Stimulated activated CD4-positive, alpha-beta T cell treated with anti-CD3 and anti-CD28 coated beads, Interleukin-1b, Interleukin-23, amount 100 ng/mL, for 48 hours (primary cell): Measurements from ENCODE around the gene GRID1.

Source experiments
- DNase-seq: peaks from one replicate; pipeline ENCODE4 v3.0.0-alpha.2; 2020

The GRID1 gene

DNA sequence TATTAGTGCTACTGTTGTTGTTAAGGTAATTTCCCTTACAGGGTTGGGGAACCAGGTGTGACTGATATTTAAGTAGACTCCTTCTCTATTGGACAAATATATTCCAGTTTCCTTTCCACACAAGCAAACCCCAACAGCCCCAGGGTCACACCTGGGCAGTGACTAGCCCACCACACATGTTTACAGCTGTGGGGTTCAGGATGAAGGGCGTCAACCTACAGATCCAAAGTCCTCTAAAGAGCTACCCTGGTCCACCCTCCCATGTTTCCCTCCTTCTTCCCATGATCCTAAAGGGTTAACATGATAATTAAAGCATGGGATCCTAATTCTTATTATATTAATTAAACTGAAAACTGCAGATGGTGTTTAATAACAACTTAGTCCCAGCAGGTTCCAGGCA lies 701.5 kb downstream of the GRID1 start:
- no peak for DNase-seq

DNA sequence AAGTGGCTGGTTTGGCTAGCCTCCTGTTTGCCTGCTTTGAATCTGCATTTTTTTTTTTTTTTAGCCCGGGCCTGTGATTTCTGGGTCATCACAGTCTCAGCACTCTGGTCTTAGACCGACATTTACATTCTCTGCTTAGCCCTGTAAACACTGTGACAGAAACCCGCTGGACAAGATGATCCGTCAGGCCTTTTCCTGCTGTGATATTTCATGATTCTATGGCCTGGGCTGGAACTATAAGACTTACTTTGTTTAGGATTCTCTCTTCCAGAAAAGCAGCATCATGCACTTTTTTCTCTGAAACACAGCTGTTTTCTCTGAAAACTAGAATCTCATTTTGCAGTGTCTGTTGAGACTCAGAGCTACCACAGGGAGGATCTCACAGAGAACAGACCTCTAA lies 705.5 kb downstream of the GRID1 start:
- DNase-seq: no peak

DNA sequence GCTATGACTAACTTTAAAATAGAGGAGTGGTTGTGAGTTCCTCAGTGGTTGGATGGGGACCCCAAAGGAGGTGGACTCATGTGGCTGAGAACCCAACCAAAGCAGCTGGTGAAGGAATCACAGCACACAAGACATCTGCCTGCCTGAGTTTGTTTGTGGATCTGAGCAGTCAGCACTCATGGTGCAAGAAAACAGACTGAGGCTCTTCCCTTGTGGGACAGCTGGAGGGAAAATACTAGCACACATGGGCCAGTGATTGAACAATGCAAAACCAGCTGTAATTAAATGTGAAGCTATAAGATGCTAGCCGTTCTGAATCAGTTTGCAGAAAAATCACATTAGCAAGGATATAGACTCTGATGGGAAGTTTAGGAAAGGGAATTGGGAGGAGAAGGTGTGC lies 707.3 kb downstream of the GRID1 start:
- DNase-seq: no peak

DNA sequence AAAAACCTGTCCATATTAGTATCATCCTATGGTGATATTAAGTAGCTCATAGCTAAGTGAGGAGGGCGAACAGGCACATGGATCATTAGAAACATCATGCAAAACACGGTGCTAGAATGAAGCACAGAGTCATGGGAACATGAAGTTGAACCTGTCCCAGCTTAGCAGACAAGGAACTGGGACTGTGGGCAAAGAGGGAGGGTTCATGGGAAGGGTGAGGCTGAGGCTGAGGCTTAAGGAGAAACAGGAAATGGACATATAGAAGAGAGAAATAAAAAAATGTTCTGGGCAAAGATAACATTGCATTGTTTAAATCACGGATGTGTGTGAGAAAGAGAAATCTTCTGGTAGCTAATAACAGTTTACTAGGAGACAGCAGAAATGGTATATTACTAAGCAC lies 708.1 kb downstream of the GRID1 start:
- DNase-seq: no peak

DNA sequence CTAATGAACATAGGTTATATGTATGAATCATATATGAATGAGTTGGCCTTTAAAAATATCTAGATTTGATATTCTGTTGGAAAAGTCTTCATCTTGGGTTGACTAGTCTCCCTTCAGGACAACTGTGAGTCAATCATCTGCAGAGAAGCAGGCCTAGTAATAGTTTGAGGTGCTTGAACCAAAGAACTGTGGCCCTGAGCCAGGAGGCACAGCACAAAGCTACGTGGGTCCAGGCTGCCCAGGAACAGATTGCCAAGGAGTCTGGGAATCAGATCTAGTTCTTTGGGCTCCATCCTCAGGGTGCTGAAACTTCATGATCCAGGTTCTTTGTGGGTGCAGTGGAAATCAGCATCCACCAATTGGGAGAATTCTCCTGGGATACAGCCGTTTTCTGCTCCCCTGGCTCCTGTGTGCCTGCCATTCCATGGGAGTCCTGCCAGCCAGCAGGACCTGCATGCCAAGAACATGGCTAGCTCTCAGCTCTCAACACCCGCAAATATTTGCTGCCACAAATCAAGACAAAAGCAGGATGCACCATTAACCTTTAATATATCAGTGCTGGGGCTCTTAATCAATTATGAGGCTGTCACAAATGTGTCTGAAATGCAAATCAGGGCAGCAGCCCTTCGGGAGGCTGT lies 709.0 kb downstream of the GRID1 start:
- no peak for DNase-seq

DNA sequence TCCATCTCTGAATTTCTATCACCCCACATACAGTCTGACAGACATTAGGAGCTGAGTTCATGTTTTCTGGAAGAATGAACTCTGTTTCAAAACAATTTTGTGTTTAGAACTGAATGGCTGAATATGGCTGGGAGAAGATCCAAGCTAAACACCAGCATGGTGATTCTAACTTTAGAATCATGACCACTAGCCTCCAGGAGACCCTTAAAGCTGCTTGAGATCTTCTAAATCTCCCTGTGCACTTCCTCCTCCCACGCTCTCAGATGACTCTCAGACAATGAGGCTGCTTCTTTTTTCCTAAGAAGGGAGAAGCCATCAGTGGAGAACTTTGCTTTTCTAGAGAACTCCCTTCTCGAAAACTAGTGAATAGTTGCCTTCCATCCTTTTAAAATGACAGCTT lies 711.2 kb downstream of the GRID1 start:
- DNase-seq: no peak

DNA sequence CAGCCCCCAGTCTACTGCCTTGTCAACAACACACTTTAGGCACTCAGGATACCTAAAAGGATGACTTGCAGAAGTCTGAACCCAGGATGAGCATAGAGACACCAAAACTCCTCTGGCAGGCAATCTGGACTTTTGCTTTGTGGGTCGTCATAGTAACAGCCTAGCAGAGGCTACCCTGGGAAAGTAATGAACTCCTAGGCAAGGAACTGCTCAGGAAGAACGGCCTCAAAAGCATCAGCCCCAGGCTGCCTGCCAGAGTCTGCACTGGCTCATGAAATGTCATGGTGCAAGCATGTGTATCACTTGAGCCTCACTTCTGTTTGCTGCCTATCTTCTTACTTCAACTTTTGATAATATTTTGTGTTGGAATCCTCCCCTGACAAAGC lies 715.1 kb downstream of the GRID1 start:
- DNase-seq: no peak

DNA sequence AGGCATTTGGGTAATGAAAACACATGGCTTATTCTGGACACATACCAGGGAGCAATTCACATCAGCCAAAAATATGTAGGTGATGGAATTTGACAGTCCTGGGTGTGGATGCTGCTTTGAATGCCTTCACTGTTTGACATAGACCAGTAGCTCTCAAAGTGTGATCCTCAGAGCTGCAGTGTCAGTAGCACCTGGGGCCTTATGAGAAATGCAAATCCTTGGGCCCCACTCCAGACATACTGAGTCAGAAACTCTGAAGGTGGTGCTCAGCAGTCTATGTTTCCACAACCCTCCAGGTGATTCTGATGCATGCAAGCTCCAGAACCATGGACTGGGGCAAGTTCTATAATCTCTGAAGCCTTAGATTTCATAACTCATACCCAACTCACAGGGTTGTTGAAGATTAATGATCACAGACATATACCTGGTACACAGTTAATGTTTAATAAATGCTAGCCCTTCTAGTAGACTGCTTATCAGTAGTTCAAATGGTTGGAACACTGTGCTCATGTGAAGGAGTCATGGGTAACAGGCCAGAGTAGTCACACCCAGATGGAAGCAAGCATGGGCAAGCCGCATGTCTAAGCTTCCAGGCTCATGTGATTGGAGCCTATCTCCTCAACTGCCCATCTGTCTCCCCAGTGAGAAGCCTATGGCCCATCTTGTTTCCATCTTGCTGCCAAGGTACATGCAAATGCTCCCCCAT lies 715.7 kb downstream of the GRID1 start:
- no peak for DNase-seq

DNA sequence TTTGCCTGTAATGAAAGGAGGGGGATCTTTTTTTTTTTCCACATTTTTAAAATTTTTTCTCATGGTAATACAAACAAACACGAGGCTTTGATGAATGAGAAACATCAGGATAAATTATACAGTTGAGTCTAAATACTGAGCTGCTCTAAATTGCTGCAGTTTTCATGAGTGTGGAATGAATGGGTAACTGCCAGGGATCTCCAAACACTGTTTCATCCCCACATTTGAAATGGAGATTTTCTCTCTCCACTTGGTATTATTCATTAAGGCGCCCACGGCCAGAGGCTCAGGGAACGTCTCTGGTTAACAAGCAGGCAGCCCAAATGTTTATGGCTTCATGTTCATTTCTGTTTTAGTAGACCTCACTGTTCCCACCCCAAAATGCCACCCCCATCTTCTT lies 717.1 kb downstream of the GRID1 start:
- DNase-seq: no peak

DNA sequence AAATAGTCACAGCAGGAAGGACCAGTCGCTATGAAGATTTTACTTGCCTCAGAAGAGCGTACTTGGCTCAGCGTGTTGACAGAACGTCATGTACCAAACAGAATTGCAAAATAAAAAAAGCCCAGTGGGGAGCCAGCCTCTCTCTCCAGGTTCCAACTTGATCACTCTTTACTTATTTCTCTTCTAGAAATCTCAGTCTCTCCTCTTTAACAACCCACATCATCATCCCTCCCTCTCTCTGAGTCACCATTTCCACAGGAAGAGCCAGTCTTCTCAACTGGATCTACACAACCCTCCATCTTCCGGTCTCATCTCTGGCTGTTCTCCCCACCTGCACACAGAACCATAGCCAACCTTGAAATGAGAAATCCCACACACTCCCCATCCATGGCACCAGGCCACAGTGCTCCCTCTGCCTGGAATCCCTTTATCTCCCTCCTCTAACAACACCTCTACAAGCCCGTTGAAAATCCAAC lies 718.3 kb downstream of the GRID1 start:
- DNase-seq: no peak

DNA sequence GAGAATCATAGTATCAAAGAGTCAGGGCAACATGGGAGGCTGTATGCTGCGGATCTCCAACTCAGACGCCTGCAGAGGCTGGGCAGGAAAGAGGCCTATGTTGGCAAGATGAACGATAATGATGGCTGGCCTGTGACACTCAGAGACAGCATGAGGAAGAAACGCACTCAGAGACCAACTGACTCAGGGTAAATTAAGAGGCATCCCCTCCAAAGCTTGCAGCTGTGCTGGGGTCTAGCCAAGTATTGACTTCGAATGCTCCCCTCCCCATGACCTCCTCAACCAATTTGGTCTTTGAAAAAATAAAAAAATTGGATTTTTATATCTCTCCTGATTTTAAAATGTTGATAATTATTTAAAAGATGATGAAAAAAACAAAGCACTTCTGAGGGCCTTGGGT lies 718.9 kb downstream of the GRID1 start:
- DNase-seq: no peak

DNA sequence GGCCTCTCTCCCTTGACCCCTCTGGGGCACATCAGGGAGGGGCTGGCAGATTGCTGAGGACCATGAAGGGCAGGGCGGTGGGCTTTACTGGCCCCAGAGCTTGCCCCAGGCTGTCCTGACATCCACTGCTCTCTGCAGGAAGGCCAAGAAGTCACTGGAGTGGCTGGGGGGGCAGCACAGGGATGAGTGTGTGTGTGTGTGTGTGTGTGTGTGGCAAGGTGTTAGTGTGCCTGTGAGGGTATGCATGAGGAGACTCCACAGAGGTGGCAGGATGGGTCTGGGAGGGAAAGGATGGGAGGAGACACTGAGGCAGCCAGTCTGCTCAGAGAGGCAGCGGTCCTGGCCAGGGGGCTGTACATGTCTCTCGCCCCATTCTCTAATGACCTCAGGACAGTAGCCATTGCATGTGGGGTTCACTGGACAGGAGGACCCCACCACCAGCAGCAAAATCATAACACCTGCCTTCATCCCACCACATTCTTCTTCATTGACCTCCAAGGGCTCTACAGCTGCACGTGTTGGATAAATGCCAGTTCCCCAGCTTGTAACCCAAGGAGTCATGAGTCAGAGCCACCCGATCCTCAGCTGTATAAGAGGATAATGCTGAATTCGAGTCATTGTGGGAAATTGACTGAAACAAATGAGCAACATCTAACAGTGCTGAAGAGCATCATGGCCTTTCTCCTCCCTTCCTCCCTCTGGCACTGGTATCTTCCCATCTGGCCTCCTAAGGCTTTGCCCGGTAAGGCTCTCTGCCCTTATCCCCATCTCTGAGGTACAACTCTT lies 720.5 kb downstream of the GRID1 start:
- no peak for DNase-seq

DNA sequence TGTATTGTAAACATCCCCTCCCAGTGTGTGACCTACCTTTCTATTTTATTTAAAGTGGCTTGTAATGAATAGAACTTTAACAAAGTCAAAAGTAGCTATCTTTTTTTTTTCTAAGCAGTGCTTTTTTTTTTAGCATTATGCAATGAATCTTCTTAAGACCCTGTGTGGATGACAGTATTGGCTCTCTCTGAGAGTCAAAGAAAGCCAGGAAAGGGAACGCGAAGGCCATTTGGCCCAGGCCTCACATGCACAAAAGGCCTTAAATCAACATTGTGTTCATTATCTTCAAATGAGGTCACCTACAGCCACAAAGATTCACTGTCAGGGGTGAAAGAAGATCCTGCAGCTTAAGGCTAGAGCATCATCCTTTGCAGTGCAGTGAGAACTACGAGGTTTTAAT lies 721.5 kb downstream of the GRID1 start:
- DNase-seq: no peak

DNA sequence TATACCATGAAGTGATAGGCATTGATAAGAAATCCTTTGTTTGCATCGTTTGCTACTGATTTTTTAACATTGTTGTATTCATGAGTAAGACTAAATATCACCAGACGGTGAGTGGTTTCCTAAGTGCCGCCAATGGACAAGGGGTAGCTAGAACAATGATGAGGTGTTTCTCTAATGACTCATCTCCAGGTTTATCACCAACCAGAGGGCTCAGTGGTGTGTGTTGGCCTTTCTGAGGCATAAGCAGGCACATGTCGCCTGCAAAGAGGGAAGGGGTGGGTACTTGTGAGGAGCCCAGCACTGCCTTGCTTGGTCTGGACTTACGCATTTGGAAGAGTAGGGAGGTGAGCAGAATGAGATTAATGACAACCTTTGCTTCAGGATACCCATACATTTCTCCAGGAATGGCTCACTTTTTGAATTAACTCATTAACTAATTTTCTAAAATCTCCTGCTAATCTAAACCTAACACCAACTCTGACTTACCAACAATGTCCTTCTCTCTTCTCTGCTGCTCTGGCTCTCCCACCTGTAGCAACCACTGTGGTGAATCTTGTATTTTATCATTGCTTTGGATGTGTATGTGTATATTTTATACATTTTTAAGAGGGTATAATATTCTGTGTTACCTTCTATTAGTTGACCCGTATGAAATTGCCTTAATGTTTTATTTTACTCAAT lies 722.6 kb downstream of the GRID1 start:
- no peak for DNase-seq

DNA sequence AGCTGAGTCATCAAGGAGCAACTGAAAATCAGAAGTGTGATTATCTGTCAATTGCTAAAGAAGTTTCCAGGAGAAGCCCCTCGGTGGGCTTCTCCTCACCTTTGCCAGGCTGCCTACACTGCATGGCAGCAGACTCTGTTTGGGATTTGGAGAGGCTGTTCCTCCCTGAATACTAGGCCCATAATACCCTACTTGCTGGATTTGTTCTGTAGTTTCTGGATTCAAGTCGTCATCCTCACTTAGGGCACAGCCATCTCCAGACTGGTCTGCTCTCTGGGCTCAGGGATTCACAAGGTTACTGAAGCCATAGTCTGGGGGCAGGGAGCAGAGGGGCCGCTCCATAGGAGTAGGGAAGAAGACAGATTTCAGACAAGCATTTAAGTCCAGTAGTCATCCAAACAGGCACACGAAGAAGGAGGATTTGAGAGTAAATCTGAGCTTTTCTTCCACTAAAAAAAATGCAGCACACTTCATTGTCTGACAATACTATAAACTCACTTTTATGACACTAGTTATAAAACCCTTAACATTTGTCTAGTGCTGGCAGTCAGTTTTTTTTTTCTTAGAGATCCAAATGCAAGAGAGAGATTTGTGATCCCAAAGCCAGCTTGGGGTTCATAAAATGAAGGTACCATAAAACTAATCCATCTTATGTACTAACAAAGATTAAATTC lies 723.3 kb downstream of the GRID1 start:
- no peak for DNase-seq

DNA sequence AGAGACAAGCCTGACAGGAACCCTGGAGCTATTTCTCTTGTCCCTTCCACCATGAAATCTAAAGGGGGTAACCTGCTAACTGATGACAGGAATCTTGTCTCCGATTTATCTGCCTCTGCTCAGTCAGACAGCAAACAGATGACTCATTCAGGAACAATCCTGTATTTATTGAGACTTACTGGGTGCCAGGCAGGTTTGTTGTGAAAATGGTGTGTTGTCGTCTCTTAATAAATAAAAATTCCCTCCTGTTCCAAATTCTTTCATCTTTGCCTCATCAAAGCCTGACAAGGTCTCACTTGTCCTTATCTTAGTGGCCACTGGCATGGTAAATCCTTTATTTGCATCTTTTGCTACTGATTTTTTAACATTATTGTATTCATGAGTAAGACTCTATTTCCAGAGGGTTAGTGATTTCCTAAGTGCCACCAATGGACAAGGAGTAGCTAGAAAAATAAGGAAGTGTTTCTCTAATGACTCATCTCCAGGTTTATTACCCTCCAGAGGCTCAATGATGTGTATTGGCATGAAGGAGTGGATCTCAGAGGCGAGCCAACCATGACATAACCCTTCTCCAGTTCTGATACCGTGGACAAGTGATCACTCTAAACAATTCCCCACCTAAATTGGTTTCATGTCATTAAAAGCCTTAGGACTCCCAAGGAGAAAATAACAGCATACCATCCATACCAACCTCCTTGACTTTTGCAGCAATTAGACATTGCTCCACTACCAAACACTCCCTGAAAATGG lies 724.0 kb downstream of the GRID1 start:
- no peak for DNase-seq

DNA sequence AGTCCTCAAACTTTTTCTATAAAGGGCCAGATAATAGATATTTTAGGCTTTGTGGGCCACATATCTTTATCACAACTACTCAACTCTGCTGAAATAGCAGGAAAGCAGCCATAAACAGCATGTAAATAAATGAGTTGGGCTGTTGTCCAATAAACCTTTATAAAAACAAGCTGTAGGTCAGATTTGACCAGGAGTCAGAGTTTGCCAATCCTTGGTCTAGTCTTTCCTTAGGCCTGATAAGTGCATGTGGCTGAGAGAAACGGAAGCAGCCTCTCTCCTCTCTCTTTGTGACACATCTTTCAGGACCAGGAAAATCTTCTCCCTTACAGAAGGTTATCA lies 724.5 kb downstream of the GRID1 start:
- DNase-seq: no peak

DNA sequence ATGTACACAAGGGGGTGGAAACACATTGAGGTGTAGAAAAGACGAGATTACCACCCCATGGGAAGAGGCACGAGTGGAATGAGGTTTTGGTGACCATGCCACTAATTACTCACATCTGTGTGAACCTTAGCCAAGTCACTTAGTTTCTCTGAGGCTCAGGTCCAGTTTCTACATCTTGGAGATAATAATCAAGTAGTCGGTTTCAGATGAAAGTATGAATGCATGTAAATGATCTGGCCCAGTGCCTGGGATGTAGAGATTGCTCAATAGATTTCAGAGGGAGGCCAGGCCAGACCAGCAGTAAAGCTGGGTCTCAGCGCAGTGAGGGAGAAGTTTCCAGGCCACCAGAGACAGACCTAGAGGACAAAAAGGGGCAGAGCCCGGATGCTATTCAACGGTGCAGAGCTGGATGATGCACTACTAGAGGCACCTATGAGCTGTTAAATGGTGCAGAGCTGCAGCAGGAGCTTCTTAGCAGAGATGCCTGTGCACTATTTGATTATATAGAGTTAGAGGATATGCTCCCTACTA lies 725.1 kb downstream of the GRID1 start:
- no peak for DNase-seq

DNA sequence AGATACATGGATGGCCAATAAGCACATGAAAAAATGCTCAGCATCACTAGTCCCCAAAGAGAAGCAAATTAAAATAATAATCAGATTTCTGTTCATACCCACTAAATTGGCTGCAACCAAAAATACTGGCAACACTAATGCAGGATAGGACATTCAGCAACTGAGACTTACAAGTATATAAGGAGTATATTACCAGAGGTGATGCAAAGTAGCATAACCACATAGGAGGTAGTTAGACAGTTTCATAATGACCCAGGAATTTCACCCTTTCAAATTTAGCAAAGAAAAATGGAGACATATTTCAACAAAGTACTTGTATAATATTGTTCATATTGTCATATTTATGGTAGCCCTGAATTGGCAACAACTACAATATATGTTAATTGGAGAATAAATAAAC lies 727.8 kb downstream of the GRID1 start:
- DNase-seq: no peak

DNA sequence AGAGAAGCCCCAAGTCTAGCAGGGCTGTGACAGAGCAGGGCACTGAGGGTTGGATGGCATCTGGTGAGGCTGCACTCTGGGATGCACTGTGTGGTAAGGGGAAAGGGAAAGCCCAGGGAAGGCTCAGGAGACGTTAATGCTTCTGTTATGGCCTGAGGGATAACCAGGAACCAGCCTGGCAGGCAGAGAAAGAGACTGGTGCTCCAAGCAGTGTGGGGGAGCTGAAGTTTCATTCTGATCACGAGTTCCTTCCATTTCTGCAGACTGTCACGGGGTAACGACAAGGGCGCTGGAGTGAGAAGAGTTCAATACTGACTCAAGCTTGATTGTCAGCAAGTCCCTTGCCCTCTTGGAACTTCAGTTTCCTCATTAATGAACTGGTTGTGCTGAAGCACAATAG lies 730.9 kb downstream of the GRID1 start:
- DNase-seq: no peak

DNA sequence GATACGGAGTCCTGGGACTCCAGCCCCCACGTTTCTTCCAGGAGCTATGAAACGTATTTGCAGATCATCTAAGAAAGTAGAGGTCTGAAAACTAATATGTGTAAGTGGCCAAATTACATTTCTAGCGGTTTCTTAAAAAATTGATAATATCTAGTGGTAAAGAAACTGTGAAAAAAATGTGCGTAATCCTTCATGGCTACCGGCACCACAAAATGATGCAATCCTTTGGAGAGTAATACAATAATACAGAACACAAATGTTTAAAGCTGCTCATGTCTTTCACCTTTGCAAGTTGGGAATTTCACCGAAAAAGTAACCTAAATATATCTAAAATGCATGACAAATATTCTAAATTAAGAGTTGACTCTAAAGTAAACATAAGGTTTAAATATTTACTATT lies 742.1 kb downstream of the GRID1 start:
- DNase-seq: no peak

DNA sequence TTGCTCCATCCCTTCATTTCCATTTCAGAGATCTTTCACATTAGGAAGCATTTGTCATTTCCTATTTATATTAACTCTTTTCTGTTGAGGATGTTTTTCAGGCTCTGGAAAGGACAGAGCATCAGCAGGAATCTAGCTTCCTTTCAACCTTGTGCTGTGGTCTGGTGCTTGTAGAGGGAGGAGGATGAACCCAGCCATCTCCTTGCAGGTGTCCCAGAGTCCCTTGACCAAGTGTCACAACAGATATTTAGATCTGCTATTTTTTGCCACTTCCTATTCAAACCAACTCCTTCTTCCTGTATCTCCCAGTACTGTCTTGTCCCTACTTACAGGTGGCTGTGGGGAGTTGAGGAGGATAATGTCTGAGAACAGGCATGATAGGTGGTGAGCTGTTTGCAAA lies 742.8 kb downstream of the GRID1 start:
- no peak for DNase-seq
